ENCODE measurements around the gene GLB1L2.

DNA sequence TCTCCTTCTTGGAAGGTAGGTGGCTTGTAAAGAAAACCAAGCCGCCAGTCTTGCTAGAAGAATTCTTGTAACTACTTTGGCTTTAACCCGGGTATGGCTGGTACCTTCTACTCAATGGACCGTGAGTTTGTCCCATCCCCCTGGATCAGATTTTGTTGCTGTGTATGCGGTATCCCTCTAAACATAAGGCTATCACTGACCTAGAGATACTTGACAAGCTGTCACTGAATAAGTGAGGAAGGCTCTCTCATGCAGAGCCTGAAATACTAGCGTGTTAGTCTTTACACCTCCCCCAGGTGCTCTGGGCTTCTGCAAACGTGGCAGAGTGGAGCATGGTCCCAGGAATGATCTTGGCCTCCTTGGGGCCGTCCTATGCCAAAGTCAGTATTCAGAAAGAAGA, 34.5 kb downstream of the GLB1L2 start:
- TF ChIP-seq KMT2A (CRISPR knock-in tag; IDR thresholded peaks at IDR 0.05): no peak
- TF ChIP-seq CTCF (CRISPR knock-in tag; IDR thresholded peaks at IDR 0.05): no peak
- TF ChIP-seq RNF2 (conservative IDR thresholded peaks at IDR 0.05; ENCODE audit: low read depth): no peak
- no peak for TF ChIP-seq TAF1 (CRISPR knock-in tag; IDR thresholded peaks at IDR 0.05)
- no peak for TF ChIP-seq BHLHE40 (IDR thresholded peaks at IDR 0.05; ENCODE audit: low read length)
- no peak for TF ChIP-seq ZNF773 (CRISPR knock-in tag; IDR thresholded peaks at IDR 0.05; ENCODE audit: borderline replicate concordance)
- no peak for TF ChIP-seq BRCA1 (CRISPR knock-in tag; IDR thresholded peaks at IDR 0.05)
